Measurements from ENCODE around the gene EDN2.
A peak's percentile ranks its signal among the peaks of the same experiment; 100 is the strongest.

The EDN2 gene

GRCh38 chr1:41492341-41492848 is 7.9 kb upstream of the EDN2 start:
- in situ Hi-C loops (cut with HindIII; ENCODE audit: low pct_ligation_motif_present, low sequenced_read_pairs): no loop called here
- no peak overlapping the region for H3K4me3 ChIP-seq (ENCODE audit: low read depth, low read length)
- H3K36me3 ChIP-seq (replicated peaks): no peaks in the 10 kb centered on the region
- TF ChIP-seq CTCF (IDR thresholded peaks at IDR 0.05; ENCODE audit: low read depth, low read length, missing control alignments): peak; percentile 78
- no peaks in the 10 kb centered on the region for H3K27me3 ChIP-seq (replicated peaks)
- no peak for DNase-seq
- no peak overlapping the region for H3K27ac ChIP-seq

GRCh38 chr1:41490911-41491310 is 6.4 kb upstream of the EDN2 start:
- H3K36me3 ChIP-seq (replicated peaks): no peaks in the 10 kb centered on the region
- no peak for DNase-seq
- no peak for TF ChIP-seq CTCF (IDR thresholded peaks at IDR 0.05; ENCODE audit: low read depth, low read length, missing control alignments)
- H3K27ac ChIP-seq: no peak overlapping the region
- no peaks in the 10 kb centered on the region for H3K27me3 ChIP-seq (replicated peaks)
- H3K4me3 ChIP-seq (ENCODE audit: low read depth, low read length): no peak overlapping the region
- in situ Hi-C loops (cut with HindIII; ENCODE audit: low pct_ligation_motif_present, low sequenced_read_pairs): no loop called here

- DNase-seq: no peak
- no peak overlapping the region for H3K27ac ChIP-seq
- H3K27me3 ChIP-seq (replicated peaks): no peaks in the 10 kb centered on the region
- H3K36me3 ChIP-seq (replicated peaks): no peaks in the 10 kb centered on the region
- H3K4me3 ChIP-seq (ENCODE audit: low read depth, low read length): no peak overlapping the region
- in situ Hi-C loops (cut with HindIII; ENCODE audit: low pct_ligation_motif_present, low sequenced_read_pairs): no loop called here
- no peak for TF ChIP-seq CTCF (IDR thresholded peaks at IDR 0.05; ENCODE audit: low read depth, low read length, missing control alignments)
These were observed 5.1 kb upstream of the EDN2 start for GRCh38 chr1:41489561-41489960.

GRCh38 chr1:41488040-41488951 is 3.8 kb upstream of the EDN2 start:
- no peaks in the 10 kb centered on the region for H3K27me3 ChIP-seq (replicated peaks)
- in situ Hi-C loops (cut with HindIII; ENCODE audit: low pct_ligation_motif_present, low sequenced_read_pairs): no loop called here
- no peak for TF ChIP-seq CTCF (IDR thresholded peaks at IDR 0.05; ENCODE audit: low read depth, low read length, missing control alignments)
- no peak overlapping the region for H3K27ac ChIP-seq
- DNase-seq: no peak
- no peaks in the 10 kb centered on the region for H3K36me3 ChIP-seq (replicated peaks)
- H3K4me3 ChIP-seq (ENCODE audit: low read depth, low read length): no peak overlapping the region

GRCh38 chr1:41487126-41488039 is 2.9 kb upstream of the EDN2 start:
- H3K27ac ChIP-seq: no peak overlapping the region
- no peak for TF ChIP-seq CTCF (IDR thresholded peaks at IDR 0.05; ENCODE audit: low read depth, low read length, missing control alignments)
- H3K36me3 ChIP-seq (replicated peaks): no peaks in the 10 kb centered on the region
- DNase-seq: no peak
- in situ Hi-C loops (cut with HindIII; ENCODE audit: low pct_ligation_motif_present, low sequenced_read_pairs): no loop called here
- H3K27me3 ChIP-seq (replicated peaks): no peaks in the 10 kb centered on the region
- no peak overlapping the region for H3K4me3 ChIP-seq (ENCODE audit: low read depth, low read length)

All from brain microvascular endothelial cell (primary cell).